Body of pancreas (tissue), 4 donors: ENCODE results near the gene TIMM17B.

Experiments used
- CTCF ChIP-seq, 7 experiments: fragments of 450-650 bp in 4 of 7; fragments of 200-600 bp in 3 of 7; sonication (generic) in 3 of 7; IDR thresholded peaks; one replicate each; pipeline ENCODE4 v1.5.1; 2016 to 2019; ENCODE audit warnings: antibody characterized with exemption in 7 of 7
- POLR2A ChIP-seq, 3 donors: fragments of 450-650 bp; IDR thresholded peaks; one replicate each; pipeline ENCODE4 v1.6.1; 2016; ENCODE audit warnings: antibody characterized with exemption in 3 of 3, mild to moderate bottlenecking in 2 of 3

- TF ChIP-seq CTCF (IDR thresholded peaks at IDR 0.05) (no peak), POLR2A (IDR thresholded peaks at IDR 0.05) (no peak)
Observed at GRCh38 chrX:48918301-48918642, 20.7 kb upstream of the TIMM17B start.
